Nephron (organoid): ENCODE results near the gene RAB26.

ENCODE experiments used
- H3K27ac Mint-ChIP-seq, 3 experiments: 2 replicates each; pipeline ENCODE4 v1.8.0; 2020; ENCODE audit warnings: mixed read lengths in 3 of 3, mild to moderate bottlenecking in 2 of 3, moderate library complexity in 1 of 3
- H3K27me3 Mint-ChIP-seq: 2 replicates; pipeline ENCODE4 v1.8.0; 2021; ENCODE audit warnings: low read depth, mild to moderate bottlenecking, moderate library complexity, mixed read lengths
- H3K36me3 Mint-ChIP-seq: 2 replicates; pipeline ENCODE4 v1.8.0; 2020; ENCODE audit warnings: low read depth, mixed read lengths
- H3K4me1 Mint-ChIP-seq: 2 replicates; pipeline ENCODE4 v1.8.0; 2020; ENCODE audit warnings: mixed read lengths
- H3K4me3 Mint-ChIP-seq, 3 experiments: 2 replicates each; pipeline ENCODE4 v1.8.0; 2020; ENCODE audit warnings: mild to moderate bottlenecking in 3 of 3, mixed read lengths in 3 of 3, moderate library complexity in 2 of 3
- H3K9me3 Mint-ChIP-seq: 2 replicates; pipeline ENCODE4 v1.8.0; 2020; ENCODE audit warnings: mixed read lengths
- CTCF ChIP-seq, 3 experiments: fragments of 200-600 bp; sonication (generic); IDR thresholded peaks; one replicate each; pipeline ENCODE4 v1.5.0; 2021; ENCODE audit warnings: antibody characterized with exemption in 3 of 3; ENCODE audit not compliant: unreplicated experiment in 3 of 3

RAB26 gene

DNA sequence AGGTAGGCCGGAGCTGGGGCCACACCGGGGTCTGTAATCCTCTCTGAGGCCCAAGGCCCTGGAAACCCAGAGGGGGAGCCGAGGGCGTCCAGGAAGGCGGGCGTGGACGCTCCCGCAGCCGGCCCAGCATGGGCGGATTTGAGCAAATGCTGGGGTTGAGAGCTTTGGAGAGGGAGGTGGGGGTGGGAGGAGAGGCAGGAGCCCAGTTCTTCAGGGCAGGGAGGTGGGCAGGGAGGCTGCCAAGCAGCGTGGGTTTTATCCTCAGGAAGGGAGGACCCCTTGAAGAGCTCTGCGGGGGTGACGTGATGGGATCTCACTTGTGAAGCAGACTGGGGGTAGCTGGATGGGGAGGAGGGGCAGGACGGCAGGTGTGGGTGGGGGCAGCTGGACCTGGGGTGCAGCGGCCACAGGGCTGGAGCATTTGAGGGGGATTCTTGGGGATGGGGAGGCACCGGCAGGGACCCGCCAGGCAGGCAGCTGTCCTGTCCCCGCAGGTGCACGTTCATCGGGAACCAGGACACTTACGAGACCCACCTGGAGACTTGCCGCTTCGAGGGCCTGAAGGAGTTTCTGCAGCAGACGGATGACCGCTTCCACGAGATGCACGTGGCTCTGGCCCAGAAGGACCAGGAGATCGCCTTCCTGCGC lies 24.4 kb downstream of the RAB26 start:
- Mint-ChIP-seq H3K4me1 (no peaks in the 10 kb centered on the region), H3K4me3 (no peak overlapping the region), H3K9me3 (no peaks in the 10 kb centered on the region), H3K36me3 (peaks cover 12% of the 10 kb centered on the region), H3K27ac (no peak overlapping the region), H3K27me3 (no peaks in the 10 kb centered on the region)
- no peak for TF ChIP-seq CTCF (IDR thresholded peaks at IDR 0.05; ENCODE audit: unreplicated experiment in 3 of 3)

DNA sequence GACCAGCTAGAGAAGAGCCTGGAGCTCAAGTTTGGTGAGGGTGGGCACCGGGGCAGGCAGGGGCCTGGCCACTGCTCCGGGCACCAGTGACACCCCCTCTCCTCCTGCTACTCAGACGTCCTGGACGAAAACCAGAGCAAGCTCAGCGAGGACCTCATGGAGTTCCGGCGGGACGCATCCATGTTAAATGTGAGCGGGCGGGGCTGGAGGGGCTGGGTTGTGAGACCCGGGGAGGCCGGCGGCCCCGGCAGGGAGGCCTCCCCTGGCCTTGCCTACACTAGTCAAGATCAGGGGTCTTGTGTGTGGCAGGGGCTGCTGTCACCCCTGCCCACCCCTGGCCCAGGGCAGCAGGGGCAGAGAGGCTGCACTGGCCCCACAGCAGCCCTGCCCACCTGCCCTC lies 24.9 kb downstream of the RAB26 start:
- H3K9me3 Mint-ChIP-seq, result no peaks in the 10 kb centered on the region
- H3K4me1 Mint-ChIP-seq, result no peaks in the 10 kb centered on the region
- H3K36me3 Mint-ChIP-seq, result peaks cover 12% of the 10 kb centered on the region
- H3K27ac Mint-ChIP-seq, result no peak overlapping the region
- H3K27me3 Mint-ChIP-seq, result no peaks in the 10 kb centered on the region
- TF ChIP-seq CTCF (IDR thresholded peaks at IDR 0.05; ENCODE audit: unreplicated experiment in 3 of 3), result no peak
- no peak overlapping the region for H3K4me3 Mint-ChIP-seq

GRCh38 chr16:2173916-2174315 lies 25.5 kb downstream of the RAB26 start:
- Mint-ChIP-seq H3K27ac (no peak overlapping the region), H3K27me3 (no peaks in the 10 kb centered on the region), H3K4me3 (no peak overlapping the region), H3K36me3 (peaks cover 12% of the 10 kb centered on the region), H3K4me1 (no peaks in the 10 kb centered on the region), H3K9me3 (no peaks in the 10 kb centered on the region)
- no peak for TF ChIP-seq CTCF (IDR thresholded peaks at IDR 0.05; ENCODE audit: unreplicated experiment in 3 of 3)

GRCh38 chr16:2174396-2175131 lies 26.1 kb downstream of the RAB26 start:
- Mint-ChIP-seq H3K9me3 (no peaks in the 10 kb centered on the region), H3K36me3 (peaks cover 12% of the 10 kb centered on the region), H3K27ac (no peak overlapping the region), H3K27me3 (no peaks in the 10 kb centered on the region), H3K4me3 (no peak overlapping the region), H3K4me1 (no peaks in the 10 kb centered on the region)
- no peak for TF ChIP-seq CTCF (IDR thresholded peaks at IDR 0.05; ENCODE audit: unreplicated experiment in 3 of 3)

DNA sequence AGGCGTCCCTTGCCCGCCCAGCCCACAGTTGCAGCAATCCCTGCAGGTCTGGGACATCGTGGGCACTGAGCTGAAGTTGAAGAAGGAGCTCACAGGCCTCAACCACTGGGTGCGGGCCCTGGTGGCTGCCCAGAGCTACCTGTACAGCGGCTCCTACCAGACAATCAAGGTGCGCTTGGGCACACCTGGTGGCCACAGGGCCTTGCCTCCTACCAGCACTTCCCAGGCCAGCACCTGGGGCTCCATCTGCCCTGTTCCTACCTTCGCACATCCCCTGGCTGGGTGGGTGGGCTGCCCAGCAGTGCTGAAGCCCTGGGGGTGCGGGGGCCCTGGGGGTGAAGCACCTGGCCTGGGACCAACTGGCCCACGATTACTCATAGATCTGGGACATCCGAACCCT lies 27.0 kb downstream of the RAB26 start:
- Mint-ChIP-seq H3K9me3 (no peaks in the 10 kb centered on the region), H3K27me3 (no peaks in the 10 kb centered on the region), H3K4me1 (no peaks in the 10 kb centered on the region), H3K36me3 (peaks cover 12% of the 10 kb centered on the region), H3K4me3 (no peak overlapping the region), H3K27ac (no peak overlapping the region)
- no peak for TF ChIP-seq CTCF (IDR thresholded peaks at IDR 0.05; ENCODE audit: unreplicated experiment in 3 of 3)

- TF ChIP-seq CTCF (IDR thresholded peaks at IDR 0.05; ENCODE audit: unreplicated experiment in 3 of 3), result no peak
- peaks cover 12% of the 10 kb centered on the region for H3K36me3 Mint-ChIP-seq
- H3K27ac Mint-ChIP-seq, result no peak overlapping the region
- H3K4me1 Mint-ChIP-seq, result no peaks in the 10 kb centered on the region
- H3K9me3 Mint-ChIP-seq, result no peaks in the 10 kb centered on the region
- H3K27me3 Mint-ChIP-seq, result no peaks in the 10 kb centered on the region
- H3K4me3 Mint-ChIP-seq, result no peak overlapping the region
Measured at GRCh38 chr16:2176047-2176446, 27.6 kb downstream of the RAB26 start.
